Common myeloid progenitor, CD34-positive (primary cell): ENCODE measurements around the gene RAVER2.
"Not testable (repeated sequence)": the region's sequence is repeated elsewhere in the genome, so short reads cannot be mapped to it uniquely, and the experiment has no call there.

Source experiments
- CTCF ChIA-PET: fragments of 350-600 bp; sonication (Branson Sonifier 250); formaldehyde crosslinking; loops from one replicate; lab custom pipeline; 2021; ENCODE audit warnings: antibody characterized with exemption; lab: Charles Lee
- POLR2A ChIA-PET: fragments of 350-600 bp; sonication (Branson Sonifier 250); formaldehyde crosslinking; loops from one replicate; lab custom pipeline; 2021; ENCODE audit warnings: antibody characterized with exemption; lab: Charles Lee
- DNase-seq, 3 donors: peaks; one replicate each; pipeline versions ENCODE4 v3.0.0 to v3.0.0-alpha.2; 2013
- H3K27ac ChIP-seq, 2 experiments: 1 replicate in 1 of 2; 2 replicates in 1 of 2; pipeline ENCODE4 v1.7.0; 2013; ENCODE audit warnings: inconsistent platforms in 2 of 2, low read length in 2 of 2, mild to moderate bottlenecking in 2 of 2, low read depth in 1 of 2, moderate library complexity in 1 of 2; ENCODE audit not compliant: severe bottlenecking in 2 of 2, insufficient read depth in 1 of 2, poor library complexity in 1 of 2
- H3K27me3 ChIP-seq, 5 experiments: replicated peaks in 2 of 5; 1 replicate in 3 of 5; 2 replicates in 2 of 5; pipeline versions ENCODE4 v1.6.1 to v1.7.0; 2013; ENCODE audit warnings: low read length in 4 of 5, mild to moderate bottlenecking in 2 of 5, moderate library complexity in 2 of 5, inconsistent platforms in 1 of 5; ENCODE audit not compliant: insufficient read depth in 5 of 5, control insufficient read depth in 4 of 5
- H3K36me3 ChIP-seq, 4 experiments: 1 replicate in 2 of 4; 2 replicates in 2 of 4; pipeline versions ENCODE4 v1.6.1 to v1.7.0; 2013; ENCODE audit warnings: low read length in 3 of 4, control low read depth in 1 of 4, mild to moderate bottlenecking in 1 of 4; ENCODE audit not compliant: control insufficient read depth in 4 of 4, insufficient read depth in 4 of 4
- H3K4me1 ChIP-seq, 4 experiments: 1 replicate in 3 of 4; 2 replicates in 1 of 4; pipeline versions ENCODE4 v1.6.1 to v1.7.1; 2013; ENCODE audit warnings: low read length in 3 of 4, mild to moderate bottlenecking in 3 of 4, control low read depth in 1 of 4, inconsistent platforms in 1 of 4, moderate library complexity in 1 of 4; ENCODE audit not compliant: control insufficient read depth in 4 of 4, insufficient read depth in 4 of 4; ENCODE audit errors: control extremely low read depth in 1 of 4
- H3K4me3 ChIP-seq, 7 experiments: 1 replicate in 4 of 7; 2 replicates in 3 of 7; pipeline versions ENCODE4 v1.5.1 to v1.7.0; 2013; ENCODE audit warnings: mild to moderate bottlenecking in 7 of 7, low read length in 6 of 7, moderate library complexity in 6 of 7, inconsistent platforms in 2 of 7, low read depth in 2 of 7, control low read depth in 1 of 7; ENCODE audit not compliant: insufficient read depth in 4 of 7, control insufficient read depth in 1 of 7; ENCODE audit errors: extremely low read depth in 1 of 7
- H3K9me3 ChIP-seq, 5 experiments: 1 replicate in 4 of 5; 2 replicates in 1 of 5; pipeline versions ENCODE4 v1.6.1 to v1.7.1; 2013; ENCODE audit warnings: low read length in 4 of 5, mild to moderate bottlenecking in 2 of 5, inconsistent platforms in 1 of 5, low read depth in 1 of 5, moderate library complexity in 1 of 5; ENCODE audit not compliant: control insufficient read depth in 4 of 5, insufficient read depth in 2 of 5; ENCODE audit errors: control extremely low read depth in 1 of 5
- WGBS: methylation state at CpG from one replicate; pipeline ENCODE4 v1.1.5; 2013; ENCODE audit not compliant: insufficient coverage; 5-methylcytosine and 5-hydroxymethylcytosine counted together

Gene RAVER2

GRCh38 chr1:64769971-64770370 is 25.1 kb downstream of the RAVER2 start:
- peaks cover 3 to 15% (median 8%) of the 10 kb centered on the region in 4 experiments for H3K4me1 ChIP-seq
- no peak overlapping the region for H3K27ac ChIP-seq
- no peaks in the 10 kb centered on the region for H3K27me3 ChIP-seq
- ChIA-PET POLR2A (no interaction called here), CTCF (interaction anchor here (1.2 to 1.4 kb wide), 2 partner anchors 15 to 24 kb away, joined by 3 read pairs; no protein-coding TSS in a partner anchor)
- H3K9me3 ChIP-seq, result peaks cover 0 to 8% (median 4%) of the 10 kb centered on the region in 5 experiments
- WGBS, result no CpG with 5 or more reads among the region's 2 CpGs
- H3K4me3 ChIP-seq, result no peak overlapping the region
- H3K36me3 ChIP-seq, result peaks cover 0 to 24% (median 15%) of the 10 kb centered on the region in 4 experiments
- DNase-seq, result no peak

GRCh38 chr1:64773306-64773705 is 28.4 kb downstream of the RAVER2 start:
- DNase-seq, H3K4me3 ChIP-seq, H3K27me3 ChIP-seq, H3K9me3 ChIP-seq, POLR2A ChIA-PET, H3K27ac ChIP-seq, CTCF ChIA-PET: not testable (repeated sequence)
- WGBS, result no CpG with 5 or more reads among the region's 3 CpGs
- Histone ChIP-seq H3K4me1 (peaks cover 3 to 20% (median 10%) of the 10 kb centered on the region in 4 experiments), H3K36me3 (peaks cover 3 to 31% (median 19%) of the 10 kb centered on the region in 4 experiments)

- H3K9me3 ChIP-seq, result peaks cover 0 to 8% (median 4%) of the 10 kb centered on the region in 5 experiments
- no peak overlapping the region for H3K4me3 ChIP-seq
- POLR2A ChIA-PET, result no interaction called here
- H3K36me3 ChIP-seq, result peaks cover 3 to 31% (median 19%) of the 10 kb centered on the region in 4 experiments
- H3K4me1 ChIP-seq, result peaks cover 0 to 8% (median 4%) of the 10 kb centered on the region in 4 experiments
- 39% methylated on average over 3 of the region's 3 CpGs for WGBS
- peak in 2 of 3 donors; percentile 56 to 72 for DNase-seq
- H3K27ac ChIP-seq, result no peak overlapping the region
- CTCF ChIA-PET, result interaction anchor here (0.8 kb wide), 1 partner anchor 25 kb away, joined by 5 read pairs; no protein-coding TSS in a partner anchor
- H3K27me3 ChIP-seq, result no peaks in the 10 kb centered on the region
Observed at GRCh38 chr1:64775113-64775512, 30.2 kb downstream of the RAVER2 start.

- POLR2A ChIA-PET, DNase-seq, H3K27ac ChIP-seq, H3K27me3 ChIP-seq, H3K9me3 ChIP-seq, H3K4me3 ChIP-seq, CTCF ChIA-PET, H3K4me1 ChIP-seq: not testable (repeated sequence)
- 100% methylated on average over 2 of the region's 6 CpGs for WGBS
- H3K36me3 ChIP-seq, result peaks cover 3 to 25% (median 18%) of the 10 kb centered on the region in 4 experiments
Observed at GRCh38 chr1:64782044-64782443, 37.2 kb downstream of the RAVER2 start.

GRCh38 chr1:64782848-64783247 is 38.0 kb downstream of the RAVER2 start:
- DNase-seq, H3K27me3 ChIP-seq, CTCF ChIA-PET, H3K4me3 ChIP-seq, H3K4me1 ChIP-seq, H3K27ac ChIP-seq, H3K9me3 ChIP-seq, POLR2A ChIA-PET: not testable (repeated sequence)
- no CpG with 5 or more reads among the region's 5 CpGs for WGBS
- H3K36me3 ChIP-seq, result peaks cover under 1 to 28% (median 19%) of the 10 kb centered on the region in 4 experiments

GRCh38 chr1:64790832-64791487 is 46.1 kb downstream of the RAVER2 start:
- H3K27ac ChIP-seq, result no peak overlapping the region
- 100% methylated on average over 1 of the region's 2 CpGs for WGBS
- peaks cover 2 to 17% (median 8%) of the 10 kb centered on the region in 5 experiments for H3K9me3 ChIP-seq
- DNase-seq, result peak in 2 of 3 donors; percentile 22 to 28
- H3K36me3 ChIP-seq, result peaks cover 10 to 51% (median 28%) of the 10 kb centered on the region in 4 experiments
- no peaks in the 10 kb centered on the region for H3K4me1 ChIP-seq
- no peaks in the 10 kb centered on the region for H3K27me3 ChIP-seq
- no peak overlapping the region for H3K4me3 ChIP-seq
- POLR2A ChIA-PET, result no interaction called here
- CTCF ChIA-PET, result interaction anchor here (1.2 to 2.2 kb wide), 2 partner anchors 15 to 34 kb away, joined by 3 to 8 read pairs; no protein-coding TSS in a partner anchor

GRCh38 chr1:64798872-64799271 is 54.0 kb downstream of the RAVER2 start:
- no peak overlapping the region for H3K27ac ChIP-seq
- no peak overlapping the region for H3K4me3 ChIP-seq
- ChIA-PET POLR2A (interaction anchor here (0.6 kb wide), 1 partner anchor 1237 kb away, joined by 8 read pairs; no protein-coding TSS in a partner anchor), CTCF (interaction anchor here (0.9 kb wide), 1 partner anchor 53 kb away, joined by 3 read pairs; no protein-coding TSS in a partner anchor)
- no peaks in the 10 kb centered on the region for H3K4me1 ChIP-seq
- H3K27me3 ChIP-seq, result no peaks in the 10 kb centered on the region
- H3K36me3 ChIP-seq, result peaks cover 0 to 8% (median 5%) of the 10 kb centered on the region in 4 experiments
- H3K9me3 ChIP-seq, result peaks cover 0 to 6% (median 0%) of the 10 kb centered on the region in 5 experiments
- DNase-seq, result no peak
